NCI-H345 (cell line): ENCODE results near the gene ZBTB20.

ENCODE experiments used
- DNase-seq: peaks from one replicate; lab custom pipeline; 2025; lab: John Stamatoyannopoulos, UW

Gene ZBTB20

DNA sequence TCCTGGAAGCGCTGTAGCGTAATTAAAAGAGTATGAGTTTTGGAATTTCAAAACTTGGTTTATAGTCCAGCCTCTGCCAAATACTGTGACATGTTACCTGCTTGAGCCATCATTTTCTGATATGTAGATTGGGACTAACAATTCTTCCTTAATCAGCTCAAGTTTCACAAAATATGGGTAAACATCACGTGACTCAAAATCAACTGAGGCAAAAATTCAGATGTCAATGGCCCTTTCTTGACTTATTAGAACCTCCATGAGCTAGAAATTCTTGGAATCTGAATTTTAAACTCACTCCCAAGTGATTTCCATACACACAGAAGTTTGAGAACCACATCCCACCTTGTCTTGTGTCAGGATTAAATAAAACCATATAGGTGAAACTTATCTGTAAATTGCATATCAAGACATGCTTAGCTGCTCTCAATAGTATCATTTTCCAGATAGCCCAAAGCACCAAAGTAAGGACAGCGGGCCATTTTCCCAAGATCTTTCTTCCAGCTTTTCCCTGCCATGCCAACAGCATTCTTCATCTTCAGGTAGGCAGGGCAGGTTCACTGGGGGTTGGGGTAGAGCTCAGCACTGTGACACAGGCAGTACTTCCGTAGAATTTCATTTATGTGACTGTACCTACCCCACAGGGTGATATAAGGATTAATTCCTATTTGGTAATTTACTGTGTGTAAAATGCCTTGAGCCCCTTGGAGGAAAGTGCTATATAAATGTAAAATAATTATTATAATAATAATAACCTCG is 474.2 kb downstream of the ZBTB20 start:
- no peak for DNase-seq

DNA sequence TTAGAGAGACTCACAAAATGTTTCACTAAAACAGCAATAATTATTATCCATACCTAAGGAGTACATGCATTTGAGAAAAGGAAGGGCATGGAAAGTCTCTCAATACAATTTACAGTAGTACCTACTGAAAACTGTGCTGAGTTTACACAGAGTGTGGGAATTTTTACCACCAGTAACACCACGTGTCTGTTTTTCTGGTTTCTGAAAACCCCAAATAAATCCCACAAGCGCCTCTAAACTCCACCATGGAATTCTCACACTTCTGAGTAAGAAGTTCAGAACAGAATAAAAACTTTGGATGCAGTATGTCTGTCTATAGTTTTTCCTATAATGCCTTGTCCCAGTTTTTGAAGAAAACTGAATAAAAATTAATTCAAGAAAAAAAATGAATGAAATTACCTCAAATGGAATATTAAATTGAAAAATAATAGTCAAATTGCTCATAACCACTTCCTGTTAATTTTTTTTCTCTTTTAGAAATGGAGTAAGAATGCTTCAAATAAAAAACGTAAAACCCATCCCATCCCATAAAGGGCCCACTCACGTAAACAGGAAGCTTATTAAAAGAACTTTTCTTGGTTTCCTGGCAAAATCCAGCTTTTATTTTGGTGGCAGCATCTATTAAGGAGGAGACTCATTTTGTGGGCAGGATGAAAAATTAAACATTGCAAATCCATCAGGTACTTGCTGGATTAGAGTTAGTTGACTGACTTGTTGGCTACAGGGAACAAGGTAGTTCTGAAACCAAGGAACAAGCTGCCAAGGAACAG is 475.2 kb downstream of the ZBTB20 start:
- DNase-seq: no peak

DNA sequence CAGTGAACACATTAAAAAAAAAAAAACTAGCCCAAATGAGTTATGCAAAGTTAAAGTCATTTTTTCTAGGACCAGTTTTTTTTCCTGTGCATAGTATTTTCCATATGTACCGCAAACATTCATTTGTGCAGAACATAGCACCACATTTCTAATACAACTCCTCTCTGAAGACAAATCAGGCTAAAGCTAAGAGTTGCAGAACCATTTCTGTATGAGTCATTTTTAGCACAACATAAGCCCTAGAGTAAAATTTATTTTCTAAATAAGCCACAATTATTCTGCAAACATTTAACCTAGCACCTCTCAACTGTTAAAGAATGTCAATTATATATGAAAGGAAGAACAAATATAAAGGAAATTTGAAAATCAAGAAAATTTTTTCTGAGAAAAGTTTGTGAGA is 477.5 kb downstream of the ZBTB20 start:
- DNase-seq: no peak

DNA sequence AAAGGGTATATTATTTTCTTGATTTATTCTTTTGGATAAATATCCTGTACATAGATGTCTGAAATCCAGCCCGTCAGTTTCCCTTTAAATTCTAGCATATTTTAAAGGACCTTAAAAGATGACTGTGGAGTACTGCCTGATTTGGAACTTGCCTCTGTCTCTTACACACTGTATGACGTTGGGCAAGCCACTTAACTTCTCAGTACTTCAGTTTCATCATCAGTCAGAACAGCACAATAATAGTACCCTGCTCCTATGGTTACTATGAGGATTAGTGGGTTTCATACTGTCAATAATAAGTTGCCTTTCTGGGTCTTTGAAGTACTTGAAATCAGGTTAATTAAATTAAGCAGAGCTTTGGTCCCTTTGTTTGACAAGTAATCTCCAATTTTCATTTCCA is 479.0 kb downstream of the ZBTB20 start:
- DNase-seq: no peak

DNA sequence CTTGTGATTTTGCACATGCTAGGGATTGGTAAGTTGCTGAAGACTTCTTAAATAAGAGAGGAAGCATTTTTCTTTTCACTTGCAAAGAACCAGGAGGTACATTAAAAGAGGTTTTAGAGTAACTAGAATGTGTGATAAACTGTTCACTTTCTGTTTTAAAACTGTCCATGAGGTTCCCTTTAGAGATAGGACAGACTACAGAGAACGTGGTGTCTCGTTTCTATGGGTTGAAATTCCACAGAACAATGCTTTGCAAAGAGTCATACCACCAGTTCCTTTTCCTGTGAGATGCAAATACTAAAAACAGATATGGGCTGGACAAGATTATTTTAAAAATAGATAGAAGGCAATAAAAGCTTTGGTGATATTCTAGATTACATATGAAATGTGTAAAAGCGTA is 480.5 kb downstream of the ZBTB20 start:
- no peak for DNase-seq

DNA sequence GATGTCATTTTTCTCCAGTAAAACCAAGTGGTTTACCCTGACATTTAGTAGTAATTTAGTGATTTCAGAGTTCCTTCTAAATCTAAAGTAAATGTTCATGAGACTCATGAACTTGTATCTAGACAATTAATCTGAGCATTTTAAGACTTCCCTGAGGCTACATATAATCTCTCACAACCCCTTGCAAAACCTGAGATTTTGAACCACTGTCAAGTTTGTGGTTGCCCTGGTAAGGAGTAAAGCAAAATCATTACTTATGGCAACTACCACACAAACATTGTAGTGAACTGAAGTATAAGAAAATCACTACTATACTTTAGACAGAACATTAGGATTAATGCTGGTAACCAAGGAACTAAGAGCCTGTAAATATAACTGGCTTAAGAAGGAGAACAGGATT is 483.1 kb downstream of the ZBTB20 start:
- DNase-seq: no peak

DNA sequence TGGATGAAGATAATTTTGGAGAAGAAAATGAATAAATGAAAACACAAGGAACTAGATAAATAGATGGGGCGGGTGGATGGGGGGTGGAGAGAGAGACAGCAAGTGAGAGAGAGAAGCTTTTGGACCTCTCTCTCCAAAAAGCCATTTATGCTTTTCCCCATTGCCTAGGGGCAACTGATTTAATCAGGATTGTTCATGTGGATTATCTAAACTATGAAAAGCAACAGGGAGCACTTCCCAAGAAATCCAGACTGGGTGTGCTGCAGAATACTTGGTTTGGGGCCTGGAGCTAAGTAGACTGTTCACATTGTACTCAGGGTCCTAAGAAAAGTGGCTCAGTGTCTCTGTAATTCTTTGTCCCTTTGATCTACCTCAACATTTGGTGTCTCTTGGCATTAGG is 486.3 kb downstream of the ZBTB20 start:
- DNase-seq: no peak

DNA sequence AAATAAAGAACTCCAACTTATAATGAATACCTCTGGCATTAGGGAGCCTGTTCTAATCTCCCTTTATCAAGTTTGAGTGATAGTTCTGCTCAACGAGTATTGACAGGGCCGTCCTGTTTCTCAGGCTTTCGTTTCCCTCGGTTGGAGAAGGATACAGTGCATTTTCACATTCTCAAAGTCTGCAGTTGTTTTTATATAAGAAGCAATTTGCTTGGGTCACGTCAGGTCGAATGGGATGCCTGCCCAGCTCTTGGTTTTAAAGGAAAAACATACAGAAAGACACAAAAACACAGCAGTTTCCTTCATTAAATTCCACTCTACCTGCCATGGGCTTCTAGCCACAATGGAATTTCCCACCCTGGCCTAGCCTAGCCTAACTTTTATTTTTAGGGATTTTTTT is 487.0 kb downstream of the ZBTB20 start:
- DNase-seq: no peak

DNA sequence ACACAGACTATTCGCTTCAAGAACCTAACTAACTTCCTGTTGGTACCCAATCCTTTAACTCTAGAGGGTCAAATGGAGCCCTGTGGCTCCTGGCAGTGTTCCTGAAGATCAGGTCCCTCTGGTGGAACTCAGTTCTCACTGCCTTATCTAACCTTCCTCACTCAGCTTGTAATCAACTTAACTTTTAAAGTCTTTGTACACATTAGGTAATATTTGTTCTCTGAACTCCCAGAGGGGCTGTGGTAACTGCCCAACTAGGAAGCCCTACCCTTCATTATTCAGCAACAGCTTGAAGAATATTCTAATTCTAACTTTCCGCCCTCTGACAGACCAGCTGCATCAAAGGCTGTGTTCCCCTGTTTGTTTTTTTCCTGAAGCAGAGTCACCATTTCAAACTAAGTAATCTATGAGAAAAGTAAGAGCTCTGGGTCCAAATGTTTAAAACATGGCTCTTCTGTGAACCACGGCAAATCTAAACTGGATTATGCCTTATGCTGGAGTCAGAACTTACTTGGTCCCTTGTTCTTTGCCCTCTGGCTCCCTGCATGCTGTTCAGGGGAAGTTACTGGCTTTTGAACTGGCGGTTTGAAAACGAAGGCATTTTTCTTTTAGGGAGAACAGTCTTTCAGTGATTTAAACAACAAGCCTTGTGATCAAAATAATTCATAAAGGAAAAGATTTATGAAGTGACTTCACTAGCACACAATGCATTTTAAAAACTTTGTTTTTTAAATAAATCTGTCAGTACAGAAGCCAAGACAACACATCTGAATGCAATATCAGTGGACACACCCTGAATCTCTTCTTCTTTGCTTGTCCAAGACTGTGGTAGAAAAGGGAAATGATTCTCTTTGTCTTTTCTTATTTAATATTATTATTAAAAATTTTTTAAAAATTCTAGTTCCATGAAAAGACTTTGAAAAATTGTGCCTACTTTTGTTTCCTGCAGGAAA is 487.7 kb downstream of the ZBTB20 start:
- no peak for DNase-seq

DNA sequence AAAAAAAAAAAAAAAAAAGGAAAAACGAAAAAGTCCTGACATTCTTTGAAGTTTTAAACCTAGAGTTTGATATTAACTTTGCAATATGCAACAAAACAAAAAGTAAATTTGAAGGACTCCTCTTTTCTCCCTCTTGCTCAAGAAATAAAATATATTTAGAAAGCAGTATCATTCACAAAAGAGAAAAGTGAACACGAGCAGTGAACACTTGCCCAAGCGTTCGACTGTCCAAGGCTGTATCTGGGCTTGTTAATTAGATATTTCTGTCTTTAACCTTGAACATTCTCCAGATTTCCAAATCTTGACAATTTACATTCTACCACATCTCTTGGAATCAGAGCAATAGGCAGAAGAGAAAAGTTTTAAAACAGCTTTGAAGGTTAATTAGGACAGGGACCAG is 495.5 kb downstream of the ZBTB20 start:
- DNase-seq: no peak

DNA sequence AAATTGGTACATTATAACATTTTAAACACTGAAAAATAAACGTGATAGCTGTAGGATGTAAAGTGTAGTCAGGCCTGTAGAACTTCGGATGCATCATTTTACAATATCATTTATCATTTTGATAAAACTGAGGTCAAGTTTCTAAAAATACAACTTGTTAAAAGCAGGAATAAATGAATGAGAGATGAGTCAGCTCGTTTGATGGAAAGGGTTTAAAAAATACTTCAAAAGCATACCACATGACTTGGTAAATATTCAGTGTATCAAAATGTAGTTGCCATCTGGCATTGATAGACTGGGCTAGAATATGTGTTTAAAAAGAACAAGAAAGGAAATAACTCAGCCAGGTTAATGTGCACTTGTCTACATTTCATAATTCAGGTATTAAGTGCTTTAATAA is 496.3 kb downstream of the ZBTB20 start:
- DNase-seq: no peak

DNA sequence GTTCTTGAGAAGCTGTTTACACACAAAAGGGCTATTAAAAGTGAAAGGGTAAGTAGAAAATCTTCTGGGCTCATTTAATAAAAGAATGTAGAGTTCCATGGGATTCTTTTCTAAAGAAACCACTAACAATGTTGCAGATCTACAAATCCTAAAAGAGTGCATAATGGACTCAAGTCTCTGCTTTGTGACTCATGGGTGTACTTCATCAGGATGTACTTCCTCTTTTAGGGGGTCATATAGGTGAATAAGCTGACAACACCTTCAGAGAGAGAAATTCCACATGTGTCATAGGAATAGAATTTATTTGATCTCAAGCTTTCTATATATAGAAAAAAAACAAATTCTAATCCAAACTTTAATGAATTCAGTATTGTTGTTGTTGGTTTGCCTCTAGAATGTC is 497.8 kb downstream of the ZBTB20 start:
- no peak for DNase-seq

DNA sequence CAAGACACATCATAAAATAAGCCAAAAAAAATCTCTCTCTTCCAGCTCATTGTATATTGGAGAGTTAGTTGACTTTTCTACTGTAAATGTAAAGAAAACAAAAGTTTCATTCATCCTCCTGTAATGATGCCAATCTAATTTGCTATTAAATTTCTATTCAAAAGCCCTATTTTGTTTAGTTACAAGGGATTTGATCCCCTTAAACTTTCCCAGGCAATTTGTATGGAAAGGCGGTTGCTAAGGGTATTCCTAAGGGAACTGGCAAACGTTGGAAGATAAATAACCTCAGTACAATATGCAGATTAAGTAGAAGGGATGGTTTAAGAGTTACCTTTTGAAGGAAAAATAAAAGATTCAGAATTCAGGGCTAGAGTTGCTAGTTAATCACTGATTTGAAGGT is 500.6 kb downstream of the ZBTB20 start:
- DNase-seq: no peak

DNA sequence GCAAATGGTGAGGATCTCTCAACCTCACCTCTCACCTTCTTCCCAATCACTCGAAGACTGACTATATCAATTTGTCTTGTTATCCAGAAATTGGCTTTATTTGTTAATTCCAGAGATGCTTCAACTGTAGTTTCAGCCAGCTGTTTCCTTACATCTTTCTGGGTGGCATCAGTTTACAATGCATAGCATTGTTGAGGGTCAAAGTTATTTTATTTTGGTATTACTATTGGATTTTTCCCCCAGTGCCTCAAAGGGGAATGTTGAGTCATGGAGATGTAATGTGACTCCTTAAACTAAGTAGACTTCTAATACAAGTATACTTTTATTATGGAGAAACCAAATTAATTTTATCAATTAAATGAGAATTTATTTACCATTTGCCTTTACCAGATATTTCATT is 501.7 kb downstream of the ZBTB20 start:
- DNase-seq: no peak

DNA sequence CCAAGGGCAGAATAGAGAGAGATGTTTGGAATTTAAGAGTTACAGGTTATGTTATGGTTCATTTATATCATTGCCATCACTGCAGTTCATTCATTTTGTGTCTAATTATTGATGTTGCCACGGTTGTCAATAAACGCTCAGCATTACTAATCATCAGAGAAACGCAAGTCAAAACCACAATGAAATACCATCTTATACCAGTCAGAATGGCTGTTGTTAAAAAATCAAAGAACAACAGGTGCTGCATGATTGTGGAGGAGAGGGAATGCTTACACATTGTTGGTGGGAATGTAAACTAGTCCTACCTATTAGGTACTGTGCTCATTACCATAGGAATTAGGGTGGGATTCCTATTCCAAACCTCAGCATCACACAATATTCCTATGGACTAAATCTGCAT is 502.7 kb downstream of the ZBTB20 start:
- no peak for DNase-seq

DNA sequence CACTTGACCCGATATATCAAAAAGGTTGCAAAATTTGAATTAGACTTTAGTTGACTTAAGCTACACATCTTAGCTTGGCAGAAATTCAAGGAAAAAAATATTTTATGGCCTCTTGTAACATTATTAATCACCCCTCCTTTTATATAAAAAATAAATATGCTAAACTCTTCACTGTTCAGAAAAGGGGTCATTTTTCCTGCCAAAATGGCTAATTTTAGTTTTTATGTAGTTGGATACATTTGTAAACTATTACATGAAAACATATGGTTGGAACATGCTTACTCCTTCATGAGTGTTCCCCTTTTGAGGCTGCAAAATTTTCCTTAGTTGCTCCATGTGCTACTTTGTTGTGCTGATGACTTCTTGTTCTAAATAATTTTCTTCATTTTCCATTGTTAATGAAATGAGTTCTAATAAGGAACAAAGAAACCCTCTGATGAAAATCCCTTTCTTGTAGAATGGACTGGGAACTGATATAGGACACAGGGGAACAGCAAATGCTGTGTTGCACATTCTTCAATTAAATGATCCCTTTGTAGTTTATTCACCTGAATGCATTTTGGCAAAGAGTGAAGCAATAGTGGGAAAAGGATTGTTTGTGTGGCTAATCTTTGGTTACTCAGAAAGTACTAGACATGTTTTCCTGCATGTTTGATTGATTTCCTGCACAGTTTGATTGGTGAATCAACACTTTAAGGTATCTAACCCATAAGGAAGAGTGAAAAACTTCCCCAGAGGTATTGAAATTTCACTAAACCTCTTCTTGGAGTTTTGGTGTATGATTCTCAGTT is 503.9 kb downstream of the ZBTB20 start:
- DNase-seq: no peak

DNA sequence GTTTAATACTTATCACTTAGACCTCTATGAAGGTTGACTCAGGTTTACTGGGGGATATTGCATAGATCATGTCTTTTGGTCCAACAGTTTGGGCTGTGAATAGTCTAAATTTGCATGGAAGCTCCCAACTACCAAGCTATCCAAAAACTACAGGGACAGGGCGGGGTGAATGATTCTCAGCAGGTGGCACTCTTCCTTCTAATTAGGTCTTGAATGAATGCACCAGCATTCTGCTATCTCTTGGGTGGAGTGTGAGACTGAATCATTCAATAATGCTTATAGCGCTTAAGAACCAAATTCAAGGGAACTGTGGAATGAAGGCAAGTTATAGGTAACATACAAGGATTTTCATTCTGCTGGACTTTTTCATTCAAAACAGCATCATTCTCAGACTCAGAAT is 507.0 kb downstream of the ZBTB20 start:
- DNase-seq: no peak

DNA sequence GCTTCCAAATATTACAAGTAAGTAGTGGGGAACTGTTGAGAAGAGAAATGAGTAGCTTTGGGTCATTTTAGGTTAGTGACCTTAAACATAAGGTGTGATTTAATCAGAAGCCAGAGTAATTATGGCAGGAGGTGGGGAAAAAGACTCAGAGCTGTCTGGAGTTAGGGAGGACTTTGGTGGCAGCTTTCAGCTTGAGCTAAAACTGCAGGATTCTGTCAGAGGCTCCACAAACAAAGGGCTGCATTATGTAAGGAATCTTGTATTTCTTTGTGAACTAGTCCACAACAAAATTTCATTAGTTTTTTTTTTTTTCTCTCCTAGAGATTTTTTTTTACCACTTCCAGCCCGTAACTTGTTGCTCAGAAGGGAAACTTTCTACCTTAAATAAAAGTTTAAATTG is 507.9 kb downstream of the ZBTB20 start:
- no peak for DNase-seq

DNA sequence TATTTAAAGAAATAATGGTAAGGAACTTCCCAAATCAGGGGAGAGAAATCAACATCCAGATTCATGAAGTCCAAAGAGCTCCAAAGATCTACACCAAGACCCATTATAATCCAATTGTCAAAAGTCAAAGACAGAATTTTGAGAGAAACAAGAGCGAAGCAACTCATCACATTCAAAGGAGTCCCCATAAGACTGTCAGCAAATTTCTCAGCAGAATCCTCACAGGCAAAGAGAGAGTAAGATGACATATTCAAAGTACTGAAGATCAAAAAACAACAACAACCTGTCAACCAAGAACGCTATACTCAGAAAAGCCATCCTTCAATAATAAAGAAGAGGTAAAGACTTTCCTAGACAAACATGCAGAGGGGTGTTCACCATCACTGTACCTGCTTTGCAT is 511.2 kb downstream of the ZBTB20 start:
- DNase-seq: no peak

DNA sequence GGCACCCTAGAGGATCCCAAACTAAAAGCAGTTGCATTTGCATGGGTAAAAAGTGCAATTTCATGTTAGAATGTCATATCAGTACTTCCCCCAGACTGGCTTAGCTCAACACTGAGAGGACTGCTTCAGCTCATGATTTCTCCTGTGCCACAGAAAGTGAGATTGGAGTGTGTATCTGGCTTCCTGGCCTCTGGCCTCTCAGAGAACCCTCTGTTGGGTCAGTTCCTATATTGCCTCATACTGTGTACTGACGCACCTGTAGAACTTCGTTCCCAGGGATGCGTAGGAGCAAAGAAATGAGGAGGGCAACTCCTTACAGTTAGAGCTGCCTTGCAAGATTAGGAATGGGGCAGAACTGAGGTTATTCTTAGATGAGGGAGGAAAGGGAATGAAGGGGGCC is 512.5 kb downstream of the ZBTB20 start:
- no peak for DNase-seq

DNA sequence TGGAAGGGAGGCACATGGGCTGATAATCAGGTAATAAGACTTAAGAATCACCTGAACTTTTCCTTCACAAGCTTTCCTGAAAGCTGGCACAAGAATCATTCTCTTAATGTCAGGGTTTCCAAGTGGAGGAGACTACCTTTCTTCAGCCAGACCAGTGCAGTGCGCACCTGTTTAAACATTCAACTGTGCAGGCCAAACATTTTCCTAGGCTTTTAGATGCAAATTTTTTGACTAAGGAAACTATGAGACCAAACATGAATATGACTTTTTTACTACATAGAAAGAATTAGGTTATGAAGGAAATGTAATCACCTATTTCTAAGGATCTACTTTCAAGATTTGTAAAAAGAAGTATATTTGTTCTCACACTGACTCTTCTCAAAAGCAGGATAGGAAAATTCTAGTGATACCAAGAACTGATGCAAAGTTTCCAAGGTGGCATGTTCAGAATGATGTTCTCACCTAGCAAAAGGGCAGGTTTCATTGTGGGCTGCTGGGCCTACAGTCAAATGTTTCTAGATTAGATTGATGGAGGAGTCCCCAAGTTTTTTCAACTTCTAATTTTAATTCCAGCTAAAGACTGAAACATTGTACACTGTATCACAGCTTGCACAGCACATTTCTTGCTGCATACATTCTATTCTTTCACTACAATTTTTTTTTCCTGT is 514.2 kb downstream of the ZBTB20 start:
- DNase-seq: no peak
